Stimulated activated CD4-positive, alpha-beta T cell treated with anti-CD3 and anti-CD28 coated beads, Interleukin-4, amount 100 ng/mL, for 4 hours (primary cell): ENCODE results near the gene FAM200C.

Experiments used
- DNase-seq, 2 experiments: peaks; one replicate each; pipeline ENCODE4 v3.0.0-alpha.2; 2020

The FAM200C gene

DNA sequence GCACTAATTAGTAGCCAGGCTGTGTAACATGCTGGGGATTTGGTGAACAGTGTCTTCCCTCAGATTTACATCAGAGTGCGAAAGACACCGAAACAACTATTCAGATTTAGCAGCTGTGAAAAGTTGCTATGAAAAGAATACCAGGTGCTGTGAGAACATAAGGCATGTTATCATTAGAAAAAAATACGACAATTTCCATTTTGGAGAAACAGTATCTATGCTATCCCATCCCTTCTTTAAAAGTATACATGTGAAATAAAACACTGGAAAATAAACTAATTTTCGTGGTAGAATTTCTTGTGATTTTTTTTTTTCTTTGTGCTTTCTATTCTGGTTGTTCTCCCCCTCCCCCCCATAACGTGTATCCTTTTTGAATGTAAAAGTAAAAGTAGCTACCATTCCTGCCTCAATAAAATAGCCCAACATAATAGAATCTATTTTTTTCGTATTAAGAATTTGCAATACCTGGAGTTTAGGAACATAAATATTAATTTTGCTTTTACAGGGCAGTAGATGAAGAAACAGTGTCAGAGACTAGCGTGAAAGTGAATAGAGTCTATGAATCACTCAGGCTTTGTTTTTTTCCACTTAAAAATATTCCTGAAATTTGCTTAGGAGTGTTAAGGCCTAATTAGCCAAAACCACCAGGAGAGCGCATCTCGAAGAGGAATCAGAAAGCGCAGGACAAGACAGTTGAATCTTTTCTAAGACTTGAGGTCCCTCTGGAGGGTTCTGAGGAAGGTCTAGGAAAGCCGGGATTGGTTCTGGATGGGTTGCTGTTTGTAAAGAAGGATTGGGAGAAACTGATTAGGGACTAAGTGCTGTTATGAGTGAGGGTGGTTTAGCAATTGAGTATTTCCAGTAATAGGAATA lies 19.8 kb upstream of the FAM200C start:
- no peak for DNase-seq

DNA sequence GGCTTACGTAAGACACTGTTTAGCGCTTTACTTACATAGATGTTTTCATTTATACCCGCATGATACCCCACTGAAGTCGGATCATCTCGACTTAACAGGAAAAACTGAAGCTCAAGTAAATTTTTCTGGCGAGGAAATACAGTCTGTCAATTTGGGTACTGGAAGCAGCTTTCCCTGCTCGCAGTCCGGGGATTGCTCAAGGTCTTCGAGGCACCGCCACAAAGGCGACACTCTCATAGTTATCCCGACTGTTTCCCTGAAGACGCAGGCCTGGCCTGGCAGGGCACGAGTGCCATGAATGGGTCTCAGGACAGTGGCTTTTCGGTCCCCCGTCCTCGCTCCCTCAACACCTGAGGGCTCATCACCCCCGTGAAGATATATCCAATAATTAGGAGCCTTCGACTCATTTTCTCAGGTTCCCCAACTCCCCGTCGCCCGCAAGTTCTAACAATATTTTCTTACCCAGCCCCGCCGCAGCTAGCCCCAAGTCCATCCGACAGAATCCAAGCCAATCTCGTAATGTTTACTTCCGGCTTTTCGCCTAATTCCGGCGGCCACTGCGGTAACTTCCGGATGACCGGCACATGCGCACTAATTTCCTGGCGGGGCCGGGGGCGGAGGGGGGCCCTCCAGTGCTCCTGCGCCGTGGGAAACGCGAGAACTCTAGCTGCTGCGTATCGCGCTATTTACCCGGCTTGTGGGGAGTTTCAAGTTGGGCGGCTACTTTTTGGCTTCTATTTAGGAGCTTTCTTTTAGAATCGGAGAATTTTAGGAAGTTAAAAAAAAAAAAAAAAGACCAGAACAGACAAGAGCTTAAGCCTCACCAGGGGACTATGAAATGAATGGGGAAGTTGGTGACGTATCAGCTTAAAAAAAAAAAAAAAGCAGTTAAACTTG lies 19.0 kb upstream of the FAM200C start, which contains the start of gene SLU7:
SLU7 (minus strand) TSS at position 521 of the 897 bp plus-strand sequence. CDS start 3,787 bp downstream, outside the sequence.
- peak; percentile 90 to 91 for DNase-seq

DNA sequence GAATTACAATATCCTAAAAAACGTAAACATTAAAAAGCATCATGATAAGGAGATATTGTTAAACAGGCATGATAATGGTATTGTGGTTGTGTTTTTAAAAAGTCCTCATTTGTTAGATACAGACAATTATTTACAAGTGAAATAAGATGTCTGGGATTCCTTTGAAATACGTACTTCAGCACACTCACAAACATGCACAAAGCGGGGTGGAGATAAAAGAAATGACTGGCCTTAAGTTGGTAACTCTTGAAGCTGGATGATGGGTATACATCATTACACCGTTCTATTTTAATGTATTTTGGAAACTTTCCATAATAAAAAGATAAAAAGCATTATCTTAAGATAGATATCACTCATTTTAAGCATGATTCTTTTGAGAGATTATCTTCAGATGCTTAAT lies 1.0 kb downstream of the FAM200C start:
- no peak for DNase-seq

DNA sequence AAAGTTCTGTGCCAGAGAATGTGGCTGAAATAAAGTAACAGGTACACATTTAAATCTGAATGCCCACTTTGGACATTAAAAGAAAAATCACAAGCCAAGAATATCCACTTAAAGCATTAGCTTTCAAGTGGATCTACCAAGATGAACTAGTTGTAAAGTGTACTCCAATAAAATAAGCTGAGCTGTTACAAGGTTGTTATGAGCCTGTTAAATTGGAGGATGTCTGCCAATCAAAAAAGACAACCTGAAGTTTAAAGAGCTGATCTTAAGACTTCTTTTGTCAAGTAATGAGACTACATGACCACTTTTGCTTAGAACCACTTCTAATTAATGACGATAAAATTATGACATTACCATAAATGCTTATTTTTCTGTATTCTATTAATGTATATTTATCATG lies 2.4 kb downstream of the FAM200C start:
- DNase-seq, result no peak

DNA sequence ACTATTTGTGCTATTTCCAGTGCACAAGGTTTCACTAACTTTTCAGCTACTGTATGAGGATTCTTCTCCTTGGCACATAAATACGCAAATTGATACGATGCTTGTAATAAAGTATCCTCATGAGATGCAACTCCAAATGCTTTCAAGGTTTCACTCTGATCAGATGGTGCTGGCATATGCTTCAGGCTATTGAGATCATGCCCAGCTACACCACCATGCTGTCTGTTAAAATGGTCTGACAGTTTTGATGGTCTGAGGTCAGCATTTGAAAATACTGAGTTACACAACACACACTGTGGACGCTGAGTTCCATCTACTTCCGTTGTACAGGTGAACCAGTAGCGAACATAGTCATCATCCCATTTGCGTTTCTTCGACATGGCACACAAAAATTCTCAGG lies 4.7 kb downstream of the FAM200C start:
- no peak for DNase-seq

DNA sequence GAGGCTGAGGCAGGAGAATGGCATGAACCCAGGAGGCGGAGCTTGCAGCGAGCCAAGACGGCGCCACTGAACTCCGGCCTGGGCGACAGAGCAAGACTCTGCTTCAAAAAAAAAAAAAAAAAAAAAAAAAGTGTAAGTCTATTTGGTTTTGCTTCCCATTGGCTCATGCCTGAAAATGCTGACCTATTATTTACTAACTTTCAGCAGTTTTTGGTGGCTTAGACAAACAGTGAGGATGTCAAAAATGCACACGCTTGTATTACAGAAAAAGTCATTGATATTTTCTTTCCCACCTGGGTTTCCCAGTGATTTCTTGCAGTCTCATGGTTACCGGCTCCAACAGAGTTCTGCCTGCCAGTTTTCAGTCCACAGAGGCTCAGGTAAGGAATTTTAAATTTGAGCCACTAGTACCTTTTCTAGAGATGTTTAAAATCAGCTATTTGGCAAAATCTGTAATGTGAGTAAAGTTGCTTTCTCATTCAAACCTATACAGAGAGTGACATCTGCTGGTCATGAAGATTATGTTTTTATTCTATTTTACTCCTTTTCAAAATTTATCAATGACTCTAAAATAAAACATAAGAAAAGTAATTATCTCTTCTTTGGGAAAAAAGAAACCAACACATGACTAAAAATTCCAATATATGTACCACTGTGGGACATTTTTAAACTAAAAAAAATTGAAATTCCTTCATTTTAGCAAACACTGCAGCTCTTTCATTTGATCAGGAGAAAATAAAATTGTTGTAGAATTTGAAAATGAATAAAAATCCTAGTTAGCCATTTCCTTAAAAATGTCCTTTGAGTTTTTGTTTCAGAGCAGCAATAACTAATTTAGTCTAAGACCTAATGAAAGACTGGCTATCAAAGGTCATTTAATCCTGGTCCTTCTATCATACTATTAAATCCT lies 8.8 kb downstream of the FAM200C start:
- no peak for DNase-seq

DNA sequence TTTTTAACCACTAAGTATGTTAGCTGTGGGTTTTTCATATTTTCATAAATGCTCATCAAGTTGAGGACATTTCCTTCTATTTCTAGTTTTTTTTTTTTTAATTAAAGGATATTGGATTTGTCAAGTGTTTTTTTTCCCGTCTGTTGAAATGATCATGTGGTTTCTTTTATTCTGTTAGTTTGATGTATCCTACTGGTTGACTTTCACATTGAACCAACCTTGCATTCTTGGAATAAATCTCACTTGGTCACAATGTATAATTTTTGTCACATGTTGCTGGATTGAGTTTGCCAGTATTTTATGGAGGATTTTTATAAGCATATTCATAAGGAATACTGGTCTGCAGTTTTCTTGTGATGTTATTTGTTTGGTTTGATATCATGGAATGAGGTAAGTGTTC lies 12.4 kb downstream of the FAM200C start:
- DNase-seq, result no peak

DNA sequence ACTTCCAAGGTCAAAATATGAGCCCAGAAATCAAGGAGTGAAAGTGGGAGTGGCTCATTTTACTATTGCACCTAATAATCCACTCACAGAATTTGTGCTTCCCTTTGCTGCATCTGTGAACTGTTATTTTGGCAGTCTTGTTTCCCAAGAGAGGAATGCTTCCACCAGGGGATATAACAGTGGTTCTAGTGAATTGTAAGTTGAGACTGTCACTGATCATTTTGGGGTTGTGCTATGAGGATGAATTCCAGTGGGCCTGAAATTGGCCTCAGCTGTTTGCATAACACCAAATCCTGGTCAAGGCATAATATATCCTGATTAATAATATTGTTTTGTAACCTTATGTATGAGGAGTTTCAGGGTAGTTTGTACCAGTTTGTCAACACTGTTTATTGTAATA lies 14.4 kb downstream of the FAM200C start:
- DNase-seq, result no peak

DNA sequence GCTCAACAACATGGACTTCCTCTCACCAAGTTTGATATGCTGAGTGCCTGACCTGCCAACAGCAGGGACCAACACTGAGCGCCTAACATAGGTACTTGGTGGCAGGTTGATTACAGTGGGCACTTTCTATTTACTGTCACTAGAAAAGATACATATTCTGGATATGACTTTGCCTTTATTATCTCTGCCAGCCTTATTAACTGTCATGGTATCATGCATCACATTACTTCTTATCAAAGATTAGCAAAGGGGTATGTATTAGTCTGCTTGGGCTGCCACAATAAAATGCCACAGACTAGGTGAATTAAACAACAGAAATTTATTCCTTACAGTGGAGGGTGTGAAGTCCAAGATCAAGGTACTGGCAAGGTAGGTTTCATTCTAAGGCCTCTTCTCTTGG lies 15.2 kb downstream of the FAM200C start:
- DNase-seq, result no peak

DNA sequence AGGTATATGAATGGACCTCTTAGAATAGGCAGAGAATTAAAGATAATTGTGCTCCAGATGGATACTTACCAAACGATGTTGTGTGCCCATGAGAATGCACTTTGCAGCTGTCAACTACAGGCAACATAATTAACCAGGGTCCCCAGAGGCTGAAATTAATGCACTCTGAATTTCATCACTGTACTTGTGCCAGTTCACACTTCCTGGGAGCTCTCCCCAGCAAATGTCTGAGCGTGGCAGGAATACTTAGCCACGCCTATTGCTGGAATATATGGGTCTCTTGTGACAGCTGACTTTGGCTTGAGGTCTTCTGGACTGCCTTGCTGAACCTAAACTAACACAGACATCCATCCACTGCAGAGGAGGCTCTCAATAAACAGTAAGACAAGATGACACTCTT lies 17.5 kb downstream of the FAM200C start:
- no peak for DNase-seq

DNA sequence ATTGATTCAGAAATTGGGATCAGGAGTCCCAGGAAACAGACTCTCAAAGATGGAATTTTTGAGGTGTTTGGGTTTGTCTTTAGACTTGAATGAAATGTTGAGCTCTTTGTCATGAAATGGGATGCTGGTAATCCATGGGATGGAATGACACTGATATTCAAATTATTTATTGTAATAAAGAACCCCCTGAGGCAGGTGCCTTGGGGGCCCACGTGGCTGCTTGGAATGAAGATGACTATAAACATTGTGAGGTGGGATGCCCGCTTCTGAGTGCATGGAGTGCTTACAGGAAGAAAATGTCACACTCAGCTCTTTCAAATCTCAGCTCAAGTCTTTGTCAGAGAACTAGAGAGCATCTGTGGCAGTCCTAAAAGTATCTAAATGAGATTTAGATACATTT lies 19.8 kb downstream of the FAM200C start:
- DNase-seq, result no peak

DNA sequence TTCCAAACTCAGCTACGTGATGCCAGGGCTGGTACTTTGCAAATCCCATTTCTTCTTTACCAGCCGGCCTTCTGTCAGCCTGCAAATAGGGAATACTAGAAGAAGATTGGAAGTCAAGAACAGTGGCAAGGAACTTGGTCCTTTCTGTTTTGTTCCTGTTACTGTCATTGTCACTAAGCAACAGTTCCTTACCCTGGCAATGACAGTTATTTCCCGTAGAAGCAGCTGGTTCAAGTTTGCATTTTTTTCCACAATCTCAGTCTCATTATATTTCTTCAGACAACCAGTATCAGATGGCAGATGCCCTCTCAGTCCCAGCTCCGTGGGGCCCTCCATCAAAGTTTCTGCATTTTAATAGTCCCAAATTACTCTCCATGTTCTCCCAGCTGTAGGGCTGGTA lies 20.3 kb downstream of the FAM200C start:
- no peak for DNase-seq

DNA sequence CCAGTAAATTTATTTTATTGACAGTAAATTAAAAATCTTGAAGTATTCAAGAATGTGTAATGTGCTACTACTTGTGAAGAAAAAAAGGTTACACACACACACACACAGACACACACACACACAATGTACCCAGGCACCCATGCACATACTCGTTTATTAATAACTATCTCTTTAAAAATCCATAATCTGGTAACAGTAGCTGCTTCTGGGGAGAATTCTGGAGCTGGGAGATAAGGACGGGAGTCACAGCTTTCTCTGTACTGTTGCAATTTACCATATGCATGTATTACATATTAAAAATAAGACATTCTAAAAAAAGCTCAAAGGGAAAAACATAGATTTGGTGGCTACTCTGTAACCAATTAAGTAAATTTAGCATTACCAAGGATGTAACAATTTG lies 21.5 kb downstream of the FAM200C start:
- DNase-seq, result no peak

DNA sequence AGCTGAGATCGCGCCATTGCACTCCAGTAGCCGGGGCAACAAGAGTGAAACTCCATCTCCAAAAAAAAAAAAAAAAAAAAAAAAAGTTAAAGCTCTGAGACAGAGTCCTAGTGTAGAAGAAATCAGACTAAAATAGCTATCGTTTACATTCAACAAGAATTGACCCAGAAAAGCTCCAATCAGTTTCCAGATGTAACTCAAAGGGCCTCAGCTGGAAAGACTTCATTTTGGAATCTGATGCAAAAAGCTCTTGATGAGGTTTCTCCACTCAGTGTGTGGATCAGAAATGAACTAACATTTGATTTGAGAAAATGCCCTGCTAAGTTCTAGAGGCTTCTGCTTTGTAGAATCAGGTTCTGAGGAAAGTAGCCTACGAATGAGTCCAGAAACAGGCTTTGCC lies 22.2 kb downstream of the FAM200C start:
- DNase-seq, result no peak

DNA sequence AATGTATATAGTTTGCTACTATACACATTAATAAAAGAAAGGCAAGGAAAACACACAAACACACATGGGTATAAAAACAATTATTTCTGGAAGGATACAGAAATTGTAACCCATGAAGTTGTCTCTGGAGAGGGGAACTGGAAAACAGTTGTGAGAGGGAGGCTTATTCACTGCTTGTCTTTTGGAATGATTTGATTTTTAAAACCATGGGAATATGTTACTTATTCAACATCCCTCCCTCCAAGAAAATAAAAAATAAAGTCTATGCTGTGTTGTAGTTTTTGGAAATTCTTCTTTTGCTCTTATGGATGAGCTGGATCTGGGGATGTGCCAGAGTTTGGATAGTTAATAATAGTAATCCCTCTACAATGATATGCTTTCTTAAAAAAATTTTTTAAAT lies 23.4 kb downstream of the FAM200C start:
- no peak for DNase-seq

DNA sequence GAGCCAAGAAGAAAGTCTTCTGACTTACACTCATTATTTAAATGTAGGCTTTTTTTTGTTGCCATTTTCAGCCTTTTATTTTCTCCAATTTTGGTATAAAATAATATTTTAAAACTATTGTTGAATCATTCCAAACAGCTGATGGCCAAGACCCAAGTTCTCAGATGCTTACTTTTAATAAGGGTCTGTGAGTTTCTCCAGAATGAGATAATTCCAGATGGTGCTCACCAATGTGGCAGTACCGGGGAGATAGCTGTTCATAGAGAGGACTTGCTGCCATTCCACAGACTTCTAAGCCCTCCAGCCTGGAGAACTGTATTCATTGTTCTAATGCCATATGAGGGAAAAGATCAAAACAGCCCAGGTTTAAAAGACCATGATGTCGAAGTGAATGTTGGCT lies 24.2 kb downstream of the FAM200C start:
- DNase-seq, result no peak

DNA sequence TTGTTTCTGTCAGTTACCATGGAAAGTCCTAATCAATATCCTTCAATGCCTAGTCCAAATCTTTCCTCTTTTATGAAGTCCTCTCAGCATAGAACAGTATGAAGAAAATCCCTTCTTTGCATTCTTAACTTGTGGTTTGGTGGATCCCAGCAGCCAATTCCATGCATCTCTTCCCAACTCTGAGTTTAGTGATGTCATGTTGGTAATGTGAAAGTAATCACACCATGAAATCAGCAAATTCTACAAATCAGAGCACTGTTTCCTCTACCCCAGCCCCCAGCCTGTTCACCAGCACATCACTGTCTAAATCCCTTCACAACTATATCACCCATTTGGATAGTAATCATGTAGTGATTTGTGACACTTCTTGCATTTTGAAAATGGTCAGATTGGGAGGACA lies 24.7 kb downstream of the FAM200C start:
- no peak for DNase-seq

DNA sequence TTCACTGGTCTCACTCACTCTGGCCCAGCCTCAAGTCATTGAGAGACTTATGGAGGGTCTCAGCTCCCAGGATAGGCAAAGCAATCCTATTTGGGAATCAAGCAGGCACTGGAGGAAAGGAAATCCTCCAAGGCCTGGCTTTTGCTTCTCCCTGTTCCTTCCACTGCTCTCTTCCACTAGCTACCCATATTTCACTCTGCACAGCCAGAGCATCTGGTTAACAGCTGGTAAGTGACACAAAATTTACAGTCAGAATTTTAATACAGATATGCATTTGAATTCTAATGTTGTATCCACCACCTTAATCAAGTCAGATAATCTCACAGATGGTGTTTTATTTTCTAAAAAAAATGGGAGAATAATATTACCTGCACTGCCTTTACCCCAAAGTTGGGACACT lies 28.6 kb downstream of the FAM200C start:
- no peak for DNase-seq

DNA sequence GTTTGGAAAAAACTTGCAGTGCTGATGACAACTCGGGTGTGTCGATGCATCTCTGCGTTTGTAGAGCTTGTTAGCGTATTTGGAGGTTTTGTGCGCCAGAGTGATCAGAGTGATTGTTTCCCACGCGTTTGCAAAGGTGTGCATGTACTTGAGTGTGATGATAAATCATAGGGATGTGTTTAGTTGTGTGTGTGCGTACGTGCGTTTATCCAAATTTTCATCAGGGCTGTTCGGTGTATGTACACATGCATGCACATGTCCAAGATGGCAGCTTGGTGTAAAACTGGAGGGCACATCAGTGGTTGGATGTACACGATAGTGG lies 29.2 kb downstream of the FAM200C start:
- no peak for DNase-seq

DNA sequence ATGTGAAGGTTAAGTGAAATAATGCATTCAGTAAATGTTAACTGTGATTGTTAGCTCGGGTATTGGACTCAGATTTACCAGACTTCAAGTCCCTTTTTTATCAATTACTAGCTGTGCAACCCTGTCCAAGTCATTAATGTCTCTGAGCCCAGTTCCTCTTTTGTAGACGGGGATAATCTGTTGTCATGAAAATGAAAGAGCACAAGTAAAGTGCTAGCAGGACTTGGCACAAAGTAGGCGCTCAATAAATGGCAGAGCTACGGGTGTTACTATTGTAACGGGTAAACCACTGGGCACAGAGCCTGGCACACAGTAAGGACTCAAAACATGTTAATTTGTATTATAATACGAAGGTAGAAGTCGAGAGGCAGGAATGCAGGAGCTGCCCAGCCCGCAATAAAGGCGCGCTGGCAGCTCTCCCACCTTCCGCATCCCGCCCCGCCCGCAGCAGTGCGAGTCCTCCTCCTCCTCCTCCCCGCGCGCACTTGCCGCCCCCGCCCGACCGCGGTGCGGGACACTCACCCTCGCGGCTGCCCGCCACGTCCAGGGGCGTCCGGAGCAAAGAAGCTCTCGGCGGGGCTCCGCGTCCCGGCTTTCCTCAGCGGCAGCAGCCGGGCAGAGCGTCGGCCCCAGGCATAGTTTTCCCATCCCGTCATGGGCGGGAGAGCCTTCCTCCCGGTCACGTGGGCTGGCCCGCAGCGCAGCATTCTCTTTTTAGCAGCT lies 29.7 kb downstream of the FAM200C start, which contains the start of gene C1QTNF2:
C1QTNF2 (minus strand) TSS at position 637 of the 723 bp plus-strand sequence. CDS start 15,615 bp downstream, outside the sequence.
- peak in 1 of 2 experiments; percentile 1 for DNase-seq

DNA sequence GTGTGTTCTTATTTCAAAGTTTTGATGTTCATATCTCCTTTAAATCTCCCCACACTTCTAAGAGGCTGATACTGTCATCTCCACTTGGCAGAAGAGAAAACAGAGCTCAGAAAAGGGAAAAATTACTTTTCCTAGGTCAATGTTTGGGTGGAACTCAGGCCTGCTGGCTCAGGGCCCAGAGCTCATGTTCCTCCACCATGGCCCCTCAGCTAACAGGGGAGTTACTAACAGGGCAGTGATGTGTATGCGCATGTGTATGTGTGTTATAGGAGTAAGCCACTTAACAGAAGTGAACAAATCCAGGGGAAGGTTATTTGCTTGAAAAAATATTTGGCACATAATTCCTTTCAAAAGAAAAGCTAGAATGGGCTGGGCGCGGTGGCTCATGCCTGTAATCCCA lies 32.0 kb downstream of the FAM200C start:
- no peak for DNase-seq

DNA sequence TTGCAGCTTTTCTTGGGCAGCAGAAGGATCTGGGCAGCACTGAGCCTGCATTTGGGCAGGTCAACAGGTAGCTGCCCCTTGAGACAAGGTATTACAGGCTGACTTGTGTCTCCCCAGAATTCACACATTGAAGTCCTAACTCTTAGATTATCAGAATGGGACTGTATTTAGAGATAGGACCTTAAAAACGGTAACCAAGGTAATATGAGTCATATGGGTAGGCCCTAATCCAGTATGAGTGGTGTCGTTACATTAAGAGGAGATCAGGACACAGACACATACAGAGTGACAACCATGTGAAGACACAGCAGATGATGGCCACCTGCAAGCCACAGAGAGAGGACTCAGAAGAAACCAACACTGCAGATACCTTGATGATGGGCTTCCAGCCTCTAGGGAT lies 32.6 kb downstream of the FAM200C start:
- no peak for DNase-seq
